IPS-18c (cell line): Measurements from ENCODE around the gene MCM5.

ENCODE experiments used
- H3K4me3 ChIP-seq: 2 replicates; pipeline ENCODE4 v1.7.0; 2013; ENCODE audit warnings: low read depth, mild to moderate bottlenecking, low read length, moderate library complexity; ENCODE audit not compliant: insufficient read depth
- H3K9me3 ChIP-seq: one replicate; pipeline ENCODE4 v1.6.1; 2013; ENCODE audit warnings: mild to moderate bottlenecking, low read length, moderate library complexity; ENCODE audit not compliant: control insufficient read depth, insufficient read depth

The MCM5 gene

DNA sequence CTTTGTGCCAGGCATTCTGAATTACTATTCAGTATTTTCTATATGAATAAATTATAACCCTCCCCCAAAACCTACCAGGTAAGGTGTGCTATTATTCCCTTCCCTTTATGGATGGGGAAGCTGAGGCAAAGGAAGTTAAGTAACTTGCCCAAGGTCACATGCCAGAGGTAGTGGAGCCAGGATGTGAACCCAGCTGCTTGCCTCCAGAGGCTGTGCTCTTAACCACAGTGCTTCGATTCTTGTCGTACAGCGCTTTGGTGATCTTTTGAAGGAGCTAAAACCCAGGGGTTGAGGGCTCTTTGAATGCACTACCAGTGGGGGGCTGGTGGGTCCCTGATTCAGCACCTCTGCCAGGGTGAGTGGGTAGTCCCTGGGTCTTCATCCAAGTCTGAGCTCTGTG is 18.8 kb downstream of the MCM5 start:
- Histone ChIP-seq H3K4me3 (no peak overlapping the region), H3K9me3 (peaks cover 4% of the 10 kb centered on the region)

GRCh38 chr22:35419756-35420155 is 19.8 kb downstream of the MCM5 start:
- Histone ChIP-seq H3K4me3 (no peak overlapping the region), H3K9me3 (peaks cover 4% of the 10 kb centered on the region)

- H3K9me3 ChIP-seq = peaks cover 4% of the 10 kb centered on the region
- no peak overlapping the region for H3K4me3 ChIP-seq
These were observed 21.2 kb downstream of the MCM5 start for GRCh38 chr22:35421121-35421520.

DNA sequence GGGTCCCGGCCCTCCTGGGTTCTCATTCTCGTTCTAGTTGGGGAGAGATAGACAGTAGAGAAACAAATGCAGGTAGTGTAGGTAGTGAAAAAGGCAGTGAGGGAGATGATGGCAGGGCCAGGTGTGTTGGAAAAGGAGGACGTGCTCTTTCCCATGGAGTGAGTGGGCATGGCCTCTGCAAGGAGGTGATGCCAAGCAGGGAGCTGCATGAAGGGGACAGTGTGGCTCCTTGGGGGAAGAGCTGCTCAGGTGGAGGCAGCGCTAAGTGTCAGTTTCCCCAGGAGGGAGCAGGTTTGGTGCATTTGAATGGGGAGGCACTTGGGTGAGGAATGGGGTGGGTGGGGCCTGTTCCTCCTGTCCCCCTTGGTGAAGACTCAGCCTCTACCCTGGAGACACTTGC is 22.2 kb downstream of the MCM5 start:
- Histone ChIP-seq H3K9me3 (peaks cover 4% of the 10 kb centered on the region), H3K4me3 (no peak overlapping the region)

GRCh38 chr22:35422936-35423335 is 23.0 kb downstream of the MCM5 start:
- H3K9me3 ChIP-seq = peaks cover 4% of the 10 kb centered on the region
- no peak overlapping the region for H3K4me3 ChIP-seq

- Histone ChIP-seq H3K4me3 (no peak overlapping the region), H3K9me3 (peaks cover under 1% of the 10 kb centered on the region)
These were observed 24.1 kb downstream of the MCM5 start for GRCh38 chr22:35424081-35424480.

DNA sequence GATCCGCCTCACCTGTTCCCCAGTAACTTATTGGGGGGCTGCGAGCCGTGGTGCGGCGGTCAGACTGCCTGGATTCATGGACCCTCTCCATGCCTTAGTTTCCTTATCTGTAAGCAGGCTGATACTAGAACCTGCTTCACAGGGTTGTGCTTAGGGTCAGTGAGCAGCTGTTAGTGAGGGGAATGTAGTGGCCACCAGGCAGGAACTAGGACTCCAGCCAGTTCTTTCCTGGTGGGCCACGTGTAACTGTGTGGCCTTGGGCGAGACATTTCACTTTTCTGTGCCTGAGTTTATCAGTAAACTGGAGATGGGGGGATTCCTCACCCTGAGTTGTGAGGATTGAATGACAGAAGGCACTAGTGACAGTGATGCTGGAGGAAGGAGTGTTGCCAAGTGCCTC is 24.8 kb downstream of the MCM5 start:
- Histone ChIP-seq H3K4me3 (no peak overlapping the region), H3K9me3 (no peaks in the 10 kb centered on the region)

- H3K9me3 ChIP-seq = no peaks in the 10 kb centered on the region
- H3K4me3 ChIP-seq = no peak overlapping the region
These were observed 25.6 kb downstream of the MCM5 start for GRCh38 chr22:35425546-35425945.

GRCh38 chr22:35425971-35426800 is 26.2 kb downstream of the MCM5 start:
- Histone ChIP-seq H3K4me3 (no peak overlapping the region), H3K9me3 (no peaks in the 10 kb centered on the region)

GRCh38 chr22:35426801-35427140 is 26.8 kb downstream of the MCM5 start:
- no peaks in the 10 kb centered on the region for H3K9me3 ChIP-seq
- no peak overlapping the region for H3K4me3 ChIP-seq

- Histone ChIP-seq H3K9me3 (peaks cover 2% of the 10 kb centered on the region), H3K4me3 (no peak overlapping the region)
These were observed 31.0 kb downstream of the MCM5 start for GRCh38 chr22:35430897-35431322.

GRCh38 chr22:35431483-35432227 is 31.7 kb downstream of the MCM5 start:
- Histone ChIP-seq H3K4me3 (no peak overlapping the region), H3K9me3 (peaks cover 2% of the 10 kb centered on the region)

DNA sequence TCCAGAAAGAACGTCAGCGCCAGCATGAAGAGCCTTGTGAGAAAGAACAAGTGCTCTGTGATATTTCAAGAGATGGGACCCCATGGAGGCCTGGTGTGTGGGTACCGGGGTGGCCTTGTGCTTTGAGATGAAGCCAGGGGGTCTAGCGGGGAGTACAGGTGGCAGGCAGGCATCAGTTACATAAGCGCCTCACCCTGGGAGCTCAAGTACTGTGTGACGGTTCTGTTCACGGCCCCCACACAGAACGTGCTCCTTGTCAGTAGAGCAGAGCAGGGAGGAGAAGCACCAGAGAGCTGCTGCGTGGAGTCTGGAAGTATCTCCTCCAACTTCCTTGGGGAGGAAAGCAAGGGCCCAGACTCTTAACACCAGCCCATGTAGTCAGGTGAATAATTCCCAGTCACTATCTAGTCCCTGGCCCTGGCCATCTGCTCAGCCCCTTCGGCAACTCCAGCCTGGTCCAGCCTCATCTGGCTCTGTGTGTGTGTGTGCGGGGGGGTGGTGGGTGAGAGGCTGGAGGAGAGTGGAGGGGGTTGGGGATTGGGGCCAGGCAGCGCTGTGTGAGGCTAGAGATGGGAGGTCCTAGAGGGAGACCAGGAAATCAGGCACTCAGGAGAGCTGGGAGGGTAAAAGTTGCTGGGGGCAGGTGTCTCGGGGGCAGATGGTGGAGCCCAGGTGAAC is 32.4 kb downstream of the MCM5 start:
- peaks cover 2% of the 10 kb centered on the region for H3K9me3 ChIP-seq
- H3K4me3 ChIP-seq = no peak overlapping the region

- peaks cover 2% of the 10 kb centered on the region for H3K9me3 ChIP-seq
These were observed 34.2 kb downstream of the MCM5 start for GRCh38 chr22:35434061-35434710.

GRCh38 chr22:35435201-35435740 is 35.3 kb downstream of the MCM5 start:
- Histone ChIP-seq H3K4me3 (no peak overlapping the region), H3K9me3 (peaks cover 2% of the 10 kb centered on the region)

More at GRCh38 chr22:35434061-35434710, 34.2 kb downstream of the MCM5 start:
- H3K4me3 ChIP-seq = no peak overlapping the region

DNA sequence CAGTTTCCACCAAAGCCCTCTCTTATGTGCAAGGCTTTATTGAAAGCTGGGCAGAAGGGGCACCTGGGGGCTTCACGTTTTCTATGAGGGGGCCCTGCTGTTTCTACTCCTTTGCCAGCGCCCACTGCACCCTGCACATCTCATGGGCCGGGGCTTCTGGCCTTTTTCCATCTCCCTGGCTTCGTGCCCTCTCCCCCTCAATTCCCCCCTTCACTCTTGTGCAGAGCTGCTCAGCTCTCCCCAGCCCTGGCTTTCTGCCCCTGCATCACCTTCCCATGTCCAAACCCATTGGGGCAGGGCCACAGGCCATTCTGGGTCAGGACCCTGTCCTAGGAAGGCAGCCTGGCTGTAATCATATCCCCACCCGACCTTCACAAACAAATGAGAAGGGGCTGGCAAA is 36.5 kb downstream of the MCM5 start:
- H3K4me3 ChIP-seq = no peak overlapping the region
- peaks cover 2% of the 10 kb centered on the region for H3K9me3 ChIP-seq

DNA sequence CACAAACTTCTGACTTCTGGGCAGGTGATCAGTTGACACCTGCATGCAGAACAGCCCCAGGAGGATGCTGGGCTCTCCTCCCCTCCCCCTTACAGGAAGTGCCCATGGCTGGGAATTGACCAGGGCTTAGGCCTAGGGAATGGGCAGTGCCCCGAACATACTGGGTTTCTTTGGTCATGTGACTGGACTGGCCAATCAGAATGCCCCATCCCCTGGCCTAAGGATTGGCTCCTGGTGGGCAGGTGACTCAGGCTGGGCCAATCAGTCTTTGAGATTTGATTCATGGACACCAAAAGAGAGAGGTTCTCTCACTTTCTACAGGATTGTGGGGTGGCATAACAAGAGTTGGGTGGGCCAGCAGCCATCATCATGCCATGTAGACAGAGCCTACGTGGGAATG is 37.1 kb downstream of the MCM5 start:
- Histone ChIP-seq H3K4me3 (no peak overlapping the region), H3K9me3 (peaks cover 2% of the 10 kb centered on the region)
